Femur (tissue), 1 donor: ENCODE measurements around the gene INCENP.
"Not testable (repeated sequence)": the region's sequence is repeated elsewhere in the genome, so short reads cannot be mapped to it uniquely, and the experiment has no call there.

Experiments used
- DNase-seq: peaks from one replicate; pipeline ENCODE4 v3.0.0-alpha.2; 2017

INCENP gene

DNA sequence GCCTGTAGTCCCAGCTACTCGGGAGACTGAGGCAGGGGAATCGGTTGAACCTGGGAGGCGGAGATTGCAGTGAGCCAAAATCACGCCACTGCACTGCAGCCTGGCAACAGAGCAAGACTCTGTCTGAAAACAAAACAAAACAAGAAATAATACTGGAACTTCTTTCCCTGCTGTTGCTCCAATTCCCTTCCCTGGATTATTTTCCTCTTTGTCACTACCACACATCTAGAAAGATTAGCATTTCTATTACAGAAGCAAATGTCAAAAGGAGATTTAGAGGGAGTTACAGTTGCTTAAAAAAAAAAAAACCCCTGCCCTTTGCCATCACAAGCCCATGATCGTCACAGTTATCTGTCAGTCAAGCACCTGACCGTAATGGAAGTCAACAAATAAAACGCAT, 48.5 kb downstream of the INCENP start:
- DNase-seq, result no peak

DNA sequence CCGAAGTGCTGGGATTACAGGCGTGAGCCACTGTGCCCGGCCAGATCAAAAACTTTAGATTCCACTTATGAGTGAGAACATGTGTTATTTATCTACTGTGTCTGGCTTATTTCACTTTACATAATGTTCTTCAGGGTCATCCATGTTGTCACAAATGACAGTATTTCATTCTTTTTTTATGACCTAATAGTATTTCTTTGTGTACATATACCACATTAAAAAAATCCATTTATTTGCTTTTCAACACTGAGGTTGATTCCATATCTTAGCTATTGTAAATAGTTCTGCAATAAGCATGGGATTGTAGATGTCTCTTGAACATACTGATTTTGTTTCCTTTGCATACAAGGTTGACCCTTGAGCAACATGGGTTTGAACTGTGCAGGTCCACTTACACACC, 53.0 kb downstream of the INCENP start:
- no peak for DNase-seq

DNA sequence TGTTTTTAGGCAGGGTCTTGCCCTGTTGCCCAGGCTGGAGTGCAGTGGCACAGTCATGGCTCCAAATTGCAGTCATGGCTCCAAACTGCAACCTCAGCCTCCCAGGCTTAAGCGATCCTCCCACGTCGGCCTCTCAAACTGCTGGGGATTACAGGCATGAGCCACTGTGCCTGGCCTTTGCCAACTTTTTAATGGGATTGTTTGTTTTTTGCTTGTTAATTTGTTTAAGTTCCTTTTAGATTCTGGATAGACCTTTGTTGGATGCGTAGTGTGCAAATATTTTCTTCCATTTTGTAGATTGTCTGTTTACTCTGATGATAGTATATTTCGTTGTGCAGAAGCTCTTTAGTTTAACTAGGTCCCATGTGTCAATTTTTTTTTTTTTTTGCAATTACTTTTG, 56.2 kb downstream of the INCENP start:
- DNase-seq, result no peak

DNA sequence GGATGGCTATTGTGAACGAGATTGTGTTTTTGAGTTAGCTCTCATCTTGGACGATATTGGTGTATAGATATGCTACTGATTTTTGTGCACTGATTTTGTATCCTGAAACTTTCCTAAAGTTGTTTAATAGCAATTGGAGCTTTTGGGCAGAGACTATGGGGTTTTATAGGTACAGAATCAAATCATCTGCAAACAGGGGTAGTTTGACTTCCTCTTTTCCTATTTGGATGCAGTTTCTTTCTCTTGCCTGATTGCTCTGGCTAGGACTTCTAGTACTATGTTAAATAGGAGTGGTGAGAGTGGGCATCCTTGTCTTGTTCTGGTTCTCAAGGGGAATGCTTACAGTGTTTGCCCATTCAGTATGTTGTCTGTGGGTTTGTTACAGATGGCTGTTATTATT, 57.3 kb downstream of the INCENP start:
- no peak for DNase-seq

DNA sequence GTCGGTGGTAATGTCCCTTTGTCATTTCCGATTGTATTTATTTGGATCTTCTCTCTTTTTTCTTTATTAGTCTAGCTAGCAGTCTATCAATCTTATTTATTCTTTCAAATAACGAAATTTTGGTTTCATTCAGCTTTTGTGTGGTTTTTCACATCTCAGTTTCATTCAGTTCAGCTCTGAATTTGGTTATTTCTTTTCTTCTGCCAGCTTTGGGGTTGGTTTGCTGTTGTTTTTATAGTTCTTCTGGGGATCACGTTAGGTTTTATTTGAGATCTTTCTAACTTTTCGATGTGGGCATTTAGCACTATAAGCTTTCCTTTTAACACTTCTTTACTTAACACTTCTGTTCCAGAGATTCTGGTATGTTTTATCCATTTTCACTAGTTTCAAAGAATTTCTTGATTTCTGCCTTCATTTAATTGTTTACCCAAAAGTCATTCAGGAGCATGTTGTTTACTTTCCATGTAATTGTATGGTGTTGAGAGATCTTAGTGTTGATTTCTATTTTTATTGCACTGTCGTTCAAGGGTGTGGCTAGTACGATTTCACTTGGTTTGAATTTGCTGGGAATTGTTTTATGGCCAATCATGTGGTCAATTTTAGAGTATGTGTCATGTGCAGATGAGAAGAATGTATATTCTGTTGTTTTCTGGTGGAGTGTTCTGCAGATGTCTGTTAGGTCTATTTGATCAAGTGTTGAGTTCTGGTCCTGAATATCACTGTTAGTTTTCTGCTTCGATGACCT, 58.5 kb downstream of the INCENP start:
- no peak for DNase-seq

DNA sequence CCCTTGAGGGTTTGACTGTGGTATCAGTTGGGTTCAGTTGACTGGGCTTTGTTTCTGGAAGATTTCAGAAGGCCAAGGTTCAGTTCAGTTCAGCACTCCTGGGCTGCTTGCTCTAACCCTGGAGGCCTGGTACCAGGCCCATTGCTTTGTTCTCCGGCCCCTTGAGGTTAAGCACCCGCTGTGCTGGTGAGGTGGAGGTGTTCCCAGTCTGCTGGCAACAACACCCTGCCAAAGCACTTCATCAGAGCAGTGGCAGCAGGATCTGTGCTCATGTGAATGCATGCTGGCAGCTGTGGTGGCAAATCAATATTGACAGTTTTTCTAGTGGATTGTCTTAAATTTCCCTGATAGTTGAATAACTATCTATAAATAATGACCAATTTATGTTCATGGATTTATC, 62.4 kb downstream of the INCENP start:
- no peak for DNase-seq

DNA sequence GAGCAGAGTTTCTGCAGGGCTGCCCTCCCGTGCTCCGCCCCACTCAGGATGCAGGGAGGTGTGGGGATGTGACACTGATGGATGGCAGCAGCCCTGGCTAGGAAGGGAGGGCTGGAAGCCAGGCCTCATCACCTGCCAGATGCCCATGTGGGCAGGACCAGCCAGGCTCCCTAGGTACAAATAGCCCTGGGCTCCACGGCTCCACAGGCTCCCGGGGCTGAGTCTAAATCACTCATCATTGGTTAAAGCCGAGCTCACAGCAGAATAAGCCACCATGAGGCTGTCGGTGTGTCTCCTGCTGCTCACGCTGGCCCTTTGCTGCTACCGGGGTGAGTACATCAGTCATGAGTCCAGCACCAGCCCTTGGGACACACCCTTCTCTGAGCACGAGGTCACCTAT, 66.2 kb downstream of the INCENP start, which contains the start of gene SCGB1D1:
Gene SCGB1D1, plus strand, starts transcription at position 206 of the 400 bp plus-strand sequence. Its CDS starts 69 bp downstream, at position 275.
- no peak for DNase-seq

DNA sequence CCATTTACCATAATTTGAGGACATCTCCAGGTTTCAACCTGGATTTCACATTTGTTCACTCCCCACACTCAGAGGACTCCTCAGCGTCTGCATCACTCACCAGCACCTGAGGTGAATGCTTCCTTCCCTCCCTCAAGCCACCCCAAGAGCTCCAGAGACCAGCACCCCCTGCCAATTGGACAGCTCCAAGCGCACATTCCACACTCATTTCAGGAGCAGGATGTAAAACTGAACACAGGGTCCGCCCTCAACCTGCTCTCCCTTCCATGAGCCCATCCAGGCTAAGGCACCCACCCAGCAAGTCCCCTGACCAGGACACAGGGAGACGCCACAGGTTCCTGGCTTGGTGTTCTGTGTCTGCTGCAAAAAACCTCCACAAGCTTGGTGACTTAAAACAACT, 70.1 kb downstream of the INCENP start:
- DNase-seq, result no peak

DNA sequence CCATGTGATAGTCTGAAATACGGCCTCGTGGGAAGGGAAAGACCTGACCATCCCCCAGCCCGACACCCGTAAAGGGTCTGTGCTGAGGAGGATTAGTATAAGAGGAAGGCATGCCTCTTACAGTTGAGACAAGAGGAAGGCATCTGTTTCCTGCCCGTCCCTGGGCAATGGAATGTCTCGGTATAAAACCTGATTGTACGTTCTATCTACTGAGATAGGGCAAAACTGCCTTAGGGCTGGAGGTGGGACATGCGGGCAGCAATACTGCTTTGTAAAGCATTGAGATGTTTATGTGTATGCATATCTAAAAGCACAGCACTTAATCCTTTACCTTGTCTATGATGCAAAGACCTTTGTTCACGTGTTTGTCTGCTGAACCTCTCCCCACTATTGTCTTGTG, 71.2 kb downstream of the INCENP start:
- not testable (repeated sequence) for DNase-seq

DNA sequence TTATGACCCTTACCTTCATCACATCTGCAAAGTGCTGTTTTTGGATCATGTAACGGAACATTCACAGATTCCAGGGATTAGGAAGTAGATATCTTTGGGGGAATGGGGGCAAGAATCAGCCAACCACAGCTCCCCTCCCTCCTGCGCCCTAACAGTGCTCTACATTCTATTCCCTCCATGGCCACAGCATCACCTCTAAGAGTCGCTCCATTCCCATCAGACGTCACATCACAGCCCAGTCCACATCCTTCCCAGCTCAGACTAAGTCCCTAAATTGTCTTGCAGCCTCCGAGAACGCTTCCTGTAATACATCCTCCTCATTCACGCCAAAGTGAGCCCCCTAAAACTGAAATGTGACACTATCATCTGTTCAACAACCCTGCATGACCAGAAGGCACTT, 72.1 kb downstream of the INCENP start:
- DNase-seq, result no peak

DNA sequence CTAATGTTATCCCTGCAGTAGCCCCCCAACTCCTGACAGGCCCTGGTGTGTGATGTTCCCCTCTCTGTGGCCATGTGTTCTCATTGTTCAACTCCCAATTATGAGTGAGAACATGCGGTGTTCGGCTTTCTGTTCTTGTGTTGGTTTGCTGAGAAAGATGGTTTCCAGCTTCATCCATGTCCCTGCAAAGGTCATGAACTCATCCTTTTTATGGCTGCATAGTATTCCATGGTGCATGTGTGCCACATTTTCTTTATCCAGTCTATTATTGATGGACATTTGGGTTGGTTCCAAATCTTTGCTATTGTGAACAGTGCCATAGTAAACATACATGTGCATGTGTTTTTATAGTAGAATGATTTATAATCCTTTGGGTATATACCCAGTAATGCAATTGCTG, 73.6 kb downstream of the INCENP start:
- DNase-seq, result not testable (repeated sequence)

DNA sequence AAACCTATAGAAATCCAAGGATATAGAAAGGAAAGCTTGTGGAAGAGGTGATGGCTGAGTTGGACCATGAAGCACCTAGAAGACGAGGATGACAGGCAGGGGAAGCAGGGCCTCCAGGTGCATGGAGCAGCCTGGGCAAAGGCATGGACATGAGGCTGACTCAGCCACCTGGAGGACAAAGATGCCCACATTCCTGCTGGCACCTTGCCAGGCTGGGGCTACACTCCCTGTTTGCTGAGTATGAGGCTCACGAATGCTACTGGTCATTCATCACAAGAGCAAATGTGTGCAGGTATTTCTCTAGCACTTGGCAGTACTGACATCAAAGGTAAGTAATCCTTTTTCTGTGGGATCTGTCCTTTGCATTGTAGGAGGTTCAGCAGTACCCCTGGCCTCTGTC, 77.6 kb downstream of the INCENP start:
- no peak for DNase-seq
